NCI-H345 treated with DMSO at 0.1 percent for 48 hours (cell line): ENCODE results near the gene FOXD4.
"Not testable (repeated sequence)": the region's sequence is repeated elsewhere in the genome, so short reads cannot be mapped to it uniquely, and the experiment has no call there.

Experiments used
- DNase-seq: peaks from one replicate; lab custom pipeline; 2025; ENCODE audit not compliant: unreplicated experiment; lab: John Stamatoyannopoulos, UW

Gene FOXD4

DNA sequence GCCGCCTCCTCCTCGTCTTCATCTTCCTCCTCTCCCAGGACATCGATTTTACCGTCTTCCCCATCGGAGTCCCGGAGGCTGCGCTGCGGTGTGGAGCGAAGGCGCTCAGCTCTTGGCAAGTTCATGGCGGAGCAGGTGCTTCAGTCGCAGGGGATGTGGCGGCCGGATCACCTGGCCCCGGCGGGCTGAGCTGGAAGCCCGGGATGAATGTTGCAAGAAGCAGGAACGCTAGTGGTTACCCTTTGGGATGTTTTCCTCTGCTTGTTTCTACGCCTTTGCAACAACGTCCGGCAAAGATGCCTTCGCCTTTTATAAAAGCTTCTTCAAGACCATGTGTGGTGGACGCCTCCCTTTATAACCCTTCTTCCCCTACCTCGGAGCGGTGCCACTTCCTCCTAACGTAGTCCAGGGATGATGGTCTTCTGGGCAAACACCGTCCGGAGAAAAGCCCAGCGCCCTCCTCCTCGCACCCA is at the start of gene FOXD4:
TSS of gene FOXD4 (minus strand) at position 423 of the 473 bp plus-strand sequence. CDS start at position 125, 298 bp downstream.
- DNase-seq, result not testable (repeated sequence)

GRCh38 chr9:159871-160270 is 41.7 kb upstream of the FOXD4 start:
- DNase-seq, result not testable (repeated sequence)

DNA sequence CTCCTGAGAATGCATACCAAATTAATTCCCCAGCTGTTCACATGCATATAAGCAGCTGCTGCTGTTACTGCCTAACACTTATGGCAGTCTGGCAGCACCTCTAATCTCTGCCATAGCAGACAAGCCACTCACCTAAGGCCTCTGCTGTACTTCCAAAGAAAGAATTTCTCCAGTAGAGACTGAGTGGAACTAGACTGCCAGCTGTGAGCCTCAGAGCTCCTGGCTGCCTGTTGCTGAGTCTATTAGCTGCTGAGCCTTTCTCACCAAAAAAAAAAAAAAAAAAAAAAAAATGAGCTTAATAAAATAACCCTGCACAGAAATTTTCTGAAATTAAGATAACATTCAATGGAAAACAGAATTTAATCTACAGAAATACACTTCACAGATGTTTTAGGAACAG is 33.0 kb upstream of the FOXD4 start:
- DNase-seq, result not testable (repeated sequence)

DNA sequence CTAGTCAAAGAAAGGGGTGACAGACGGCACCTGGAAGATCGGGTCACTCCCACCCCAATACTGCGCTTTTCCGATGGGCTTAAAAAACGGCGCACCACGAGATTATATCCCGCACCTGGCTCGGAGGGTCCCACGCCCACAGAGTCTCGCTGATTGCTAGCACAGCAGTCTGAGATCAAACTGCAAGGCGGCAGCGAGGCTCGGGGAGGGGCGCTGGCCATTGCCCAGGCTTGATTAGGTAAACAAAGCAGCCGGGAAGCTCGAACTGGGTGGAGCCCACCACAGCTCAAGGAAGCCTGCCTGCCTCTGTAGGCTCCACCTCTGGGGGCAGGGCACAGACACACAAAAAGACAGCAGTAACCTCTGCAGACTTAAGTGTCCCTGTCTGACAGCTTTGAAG is 21.7 kb upstream of the FOXD4 start:
- DNase-seq, result not testable (repeated sequence)

GRCh38 chr9:117144-117994 is 848 bp downstream of the FOXD4 start:
- DNase-seq, result not testable (repeated sequence)

DNA sequence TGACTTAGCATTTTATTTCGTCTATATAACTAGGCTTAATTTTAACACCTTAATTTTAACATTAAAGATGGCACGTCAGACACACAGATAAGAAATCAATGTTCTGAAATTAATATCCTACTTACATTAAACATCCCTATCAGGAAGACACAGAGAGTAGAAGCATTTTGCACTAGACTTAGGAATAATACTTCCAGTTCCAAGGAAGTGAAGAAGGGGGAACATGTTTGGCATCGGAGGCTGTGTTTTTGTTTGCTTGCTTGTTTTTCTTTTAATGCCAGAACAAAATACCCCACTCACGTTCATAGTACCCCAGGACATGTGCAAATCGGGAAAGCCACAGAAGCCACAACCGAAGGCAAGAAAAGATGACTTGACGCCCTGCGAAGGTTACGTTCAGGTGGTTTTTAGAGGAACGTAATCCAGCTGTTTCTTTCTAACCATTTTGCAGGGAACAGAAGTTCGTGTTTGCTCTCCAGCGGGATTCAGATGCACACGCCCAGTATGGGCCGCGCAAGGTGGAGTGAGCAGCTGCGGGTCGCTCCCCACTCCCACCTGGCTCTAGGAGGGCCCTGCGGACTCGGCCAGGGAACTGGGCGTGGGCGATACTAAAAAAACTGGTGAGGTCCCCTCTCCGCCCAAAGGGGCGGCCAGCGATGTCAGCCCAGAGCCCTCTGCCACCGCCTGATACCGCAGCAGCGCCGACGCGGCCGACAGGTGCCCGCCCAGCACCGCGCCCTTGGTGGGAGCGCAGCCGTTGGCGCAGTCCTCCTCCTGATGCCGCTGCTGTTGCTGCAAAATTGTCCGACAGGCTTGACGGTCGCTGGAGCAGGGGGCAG is 1.8 kb downstream of the FOXD4 start:
- DNase-seq, result not testable (repeated sequence)

- DNase-seq, result not testable (repeated sequence)
Measured at GRCh38 chr9:115118-115451, 3.1 kb downstream of the FOXD4 start.

DNA sequence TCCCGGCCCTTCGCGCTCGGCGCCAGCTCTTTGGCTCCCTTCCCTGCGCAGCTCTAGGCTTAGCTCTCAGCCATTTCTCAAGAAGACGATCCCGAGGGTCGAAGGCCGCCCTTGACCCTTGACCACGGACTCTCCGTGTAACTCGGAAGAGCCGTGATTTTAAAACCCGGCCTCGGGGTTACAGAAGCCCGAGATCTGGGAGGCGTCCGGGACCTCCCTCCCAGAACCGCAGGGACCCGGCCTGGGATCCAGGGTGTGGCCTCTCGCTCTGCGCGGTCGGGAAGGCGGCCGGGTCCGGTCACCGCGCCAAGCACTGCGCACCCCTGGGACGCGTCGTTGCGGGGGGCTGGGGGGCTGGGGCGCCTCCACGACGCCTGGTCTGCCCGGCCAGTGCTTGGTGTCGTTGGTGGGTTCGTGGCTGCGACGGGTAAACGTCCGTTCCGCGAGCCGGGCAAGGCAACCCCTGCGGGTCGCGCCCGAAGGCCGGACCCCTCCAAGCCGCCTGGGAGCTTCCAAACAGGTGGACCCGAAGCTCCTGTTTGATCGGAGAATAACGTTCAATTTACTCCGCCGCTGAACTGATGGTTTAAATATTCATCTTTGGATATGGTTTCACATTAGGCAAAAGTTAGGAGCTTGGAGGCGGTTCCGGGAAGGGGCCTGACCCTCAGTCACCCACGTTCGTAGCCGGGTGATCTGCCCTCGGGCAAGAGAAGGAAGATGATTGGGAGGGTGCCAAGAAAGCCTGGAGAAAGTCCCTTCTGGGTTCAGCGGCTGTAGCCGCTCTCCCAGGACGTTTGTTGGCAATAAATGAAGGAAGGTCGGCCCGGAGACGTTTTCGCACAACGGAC is 3.7 kb downstream of the FOXD4 start:
- DNase-seq, result not testable (repeated sequence)

GRCh38 chr9:113468-114266 is 4.5 kb downstream of the FOXD4 start:
- DNase-seq, result not testable (repeated sequence)

GRCh38 chr9:112589-113467 is 5.4 kb downstream of the FOXD4 start:
- not testable (repeated sequence) for DNase-seq

DNA sequence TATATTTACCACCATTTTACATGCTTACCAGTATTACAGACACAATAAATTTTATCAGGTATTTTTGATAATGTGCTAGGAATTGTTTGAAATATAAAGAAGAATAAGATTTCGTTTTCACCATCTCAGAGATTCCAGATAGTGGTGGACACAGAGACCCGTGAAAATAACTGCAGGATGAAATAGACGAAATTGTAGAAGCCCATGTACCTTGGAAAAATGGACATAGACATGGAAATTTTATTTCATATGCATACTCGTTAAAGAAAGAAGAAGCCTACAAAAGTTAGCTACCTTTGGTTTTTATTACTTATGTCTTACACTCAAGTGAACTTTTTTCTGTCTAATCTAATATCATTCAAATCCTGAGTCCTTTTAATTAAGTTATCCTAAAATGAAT is 7.5 kb downstream of the FOXD4 start:
- DNase-seq, result not testable (repeated sequence)

DNA sequence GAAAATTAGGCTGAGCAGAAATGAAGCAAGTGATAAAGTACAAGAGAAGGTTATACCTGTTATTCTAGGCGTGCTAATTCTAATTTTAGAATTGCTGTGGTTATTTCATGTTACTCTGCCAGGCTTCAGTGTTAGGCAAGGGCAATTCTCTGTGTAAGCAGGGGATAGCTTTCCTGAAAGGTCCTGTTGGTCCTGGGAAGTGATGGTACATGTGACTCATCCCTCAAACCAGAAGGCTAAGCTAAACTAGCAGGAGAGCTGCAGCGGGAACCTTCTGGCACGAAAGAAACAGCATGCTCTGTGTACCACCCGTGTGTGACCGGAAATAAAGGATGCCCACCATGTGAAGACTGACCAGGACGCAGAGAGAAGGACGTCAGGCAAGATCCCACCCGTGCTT is 8.7 kb downstream of the FOXD4 start:
- DNase-seq, result not testable (repeated sequence)

DNA sequence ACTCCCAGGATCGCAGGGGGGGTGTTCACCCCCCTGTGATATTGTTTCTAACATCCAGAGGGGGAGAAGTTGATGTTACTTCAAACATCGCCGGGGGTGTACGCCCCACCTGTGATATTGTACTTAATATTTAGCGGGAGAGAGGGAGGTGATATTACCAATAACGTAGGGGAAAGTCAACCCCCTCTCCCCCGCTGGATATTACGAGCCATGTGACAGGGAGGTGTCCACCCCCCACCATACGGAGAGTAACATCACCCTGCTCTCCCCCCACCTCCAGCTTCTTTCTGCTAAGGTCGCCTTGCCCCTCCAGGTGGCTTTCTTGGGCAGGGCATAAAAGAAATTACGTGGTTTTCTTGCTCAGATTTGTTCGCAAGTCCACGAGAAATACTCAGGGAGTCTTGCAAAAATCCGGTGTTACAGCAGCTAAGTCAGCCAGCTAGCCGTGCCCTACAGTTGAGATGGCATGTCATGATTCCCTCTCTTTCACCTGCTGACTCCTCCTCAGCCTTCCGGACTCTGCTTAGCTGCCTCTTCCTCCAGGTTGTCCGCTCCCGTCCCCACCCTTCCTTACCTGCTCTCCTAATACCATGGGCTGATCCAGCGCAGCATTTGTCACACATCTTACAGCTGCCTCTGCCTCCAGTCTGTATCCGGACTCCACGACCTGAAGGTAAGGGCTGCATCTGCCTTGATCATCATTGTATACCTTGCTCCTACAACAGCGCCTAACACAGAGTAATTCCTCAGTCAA is 9.3 kb downstream of the FOXD4 start:
- not testable (repeated sequence) for DNase-seq

GRCh38 chr9:105991-106390 is 12.2 kb downstream of the FOXD4 start:
- not testable (repeated sequence) for DNase-seq

GRCh38 chr9:100430-100829 is 17.8 kb downstream of the FOXD4 start:
- not testable (repeated sequence) for DNase-seq

DNA sequence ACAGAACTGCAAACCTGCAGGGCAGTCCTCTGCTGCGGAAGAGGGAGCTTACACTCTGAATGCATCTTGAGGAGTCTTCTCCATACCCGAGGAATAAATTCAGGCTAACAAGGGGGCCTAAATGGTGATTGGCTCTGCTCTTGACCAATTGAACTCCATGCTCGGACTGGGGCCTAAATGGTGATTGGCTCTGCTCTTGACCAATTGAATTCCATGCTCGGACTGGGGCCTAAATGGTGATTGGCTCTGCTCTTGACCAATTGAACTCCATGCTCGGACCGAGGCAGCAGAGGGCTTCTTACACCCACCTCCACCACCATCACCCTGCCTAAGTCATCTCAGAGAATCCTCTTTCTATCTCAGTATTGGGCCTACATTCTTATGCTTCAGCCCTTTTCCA is 18.4 kb downstream of the FOXD4 start:
- not testable (repeated sequence) for DNase-seq

DNA sequence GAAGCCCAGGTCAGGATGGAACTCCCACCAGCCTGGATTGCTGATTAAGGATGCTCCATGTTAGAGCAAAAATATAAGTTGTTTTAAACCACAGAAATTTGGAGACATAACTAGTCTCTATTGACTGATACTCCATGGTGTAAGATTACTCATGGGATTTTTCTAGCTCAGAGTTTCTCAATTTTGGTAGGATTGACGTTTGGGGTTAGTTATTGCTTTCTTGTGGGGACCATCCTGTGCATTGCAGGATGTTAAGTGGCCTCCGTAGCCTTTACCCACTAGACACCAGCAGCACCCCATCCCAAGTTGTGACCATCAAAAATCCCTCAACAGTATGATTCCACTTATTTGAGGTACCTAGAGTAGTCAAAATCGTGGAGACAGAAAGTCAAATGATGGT is 19.4 kb downstream of the FOXD4 start:
- not testable (repeated sequence) for DNase-seq

DNA sequence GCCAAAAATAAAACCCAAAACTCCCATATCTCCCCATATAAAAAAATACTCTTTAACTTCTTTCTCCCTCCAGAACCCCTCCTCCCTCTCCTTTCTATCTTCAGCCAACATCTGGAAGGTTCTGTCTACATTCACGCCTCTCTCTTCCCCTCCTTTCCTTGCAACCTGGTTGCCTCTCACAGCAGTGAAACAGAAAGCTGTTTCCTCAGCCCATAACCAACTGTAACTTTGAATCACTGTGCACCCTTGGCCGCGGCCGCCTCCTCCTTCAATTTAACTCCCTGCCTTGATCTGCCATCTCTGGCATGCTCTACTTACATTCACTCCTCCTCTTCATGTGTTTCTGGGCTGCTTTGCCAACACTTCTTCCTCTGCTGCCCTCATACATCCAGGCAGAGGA is 23.2 kb downstream of the FOXD4 start:
- DNase-seq, result not testable (repeated sequence)
